ENCODE data around the gene ELMO1.
"Not testable (repeated sequence)": the region's sequence is repeated elsewhere in the genome, so short reads cannot be mapped to it uniquely, and the experiment has no call there.

Gene ELMO1

GRCh38 chr7:36994456-36995112, 454.1 kb downstream of the ELMO1 start:
- DNase-seq, result no peak

- DNase-seq, result no peak
Observed at GRCh38 chr7:36986948-36987724, 461.5 kb downstream of the ELMO1 start.

GRCh38 chr7:36986511-36986933, 462.1 kb downstream of the ELMO1 start:
- no peak for DNase-seq

GRCh38 chr7:36985866-36986400, 462.7 kb downstream of the ELMO1 start:
- DNase-seq, result no peak

GRCh38 chr7:36985316-36985715, 463.3 kb downstream of the ELMO1 start:
- DNase-seq, result no peak

- DNase-seq, result no peak
Observed at GRCh38 chr7:36984710-36985312, 463.9 kb downstream of the ELMO1 start.

GRCh38 chr7:36984041-36984521, 464.6 kb downstream of the ELMO1 start:
- DNase-seq, result no peak

GRCh38 chr7:36982766-36983165, 465.9 kb downstream of the ELMO1 start:
- DNase-seq, result no peak

- DNase-seq, result no peak
Observed at GRCh38 chr7:36979810-36980248, 468.8 kb downstream of the ELMO1 start.

- no peak for DNase-seq
Observed at GRCh38 chr7:36978461-36978860, 470.2 kb downstream of the ELMO1 start.

- no peak for DNase-seq
Observed at GRCh38 chr7:36977878-36978277, 470.8 kb downstream of the ELMO1 start.

- not testable (repeated sequence) for DNase-seq
Observed at GRCh38 chr7:36973534-36973933, 475.1 kb downstream of the ELMO1 start.

GRCh38 chr7:36972140-36972518, 476.5 kb downstream of the ELMO1 start:
- DNase-seq, result no peak

- DNase-seq, result no peak
Observed at GRCh38 chr7:36971515-36972139, 477.0 kb downstream of the ELMO1 start.

- no peak for DNase-seq
Observed at GRCh38 chr7:36970551-36971514, 477.8 kb downstream of the ELMO1 start.

GRCh38 chr7:36969376-36969775, 479.3 kb downstream of the ELMO1 start:
- DNase-seq, result no peak

- DNase-seq, result no peak
Observed at GRCh38 chr7:36967387-36967786, 481.3 kb downstream of the ELMO1 start.

- DNase-seq, result no peak
Observed at GRCh38 chr7:36966636-36967035, 482.0 kb downstream of the ELMO1 start.

GRCh38 chr7:36966039-36966438, 482.6 kb downstream of the ELMO1 start:
- DNase-seq, result no peak

GRCh38 chr7:36965625-36966024, 483.0 kb downstream of the ELMO1 start:
- no peak for DNase-seq

- no peak for DNase-seq
Observed at GRCh38 chr7:36964297-36964696, 484.4 kb downstream of the ELMO1 start.

- no peak for DNase-seq
Observed at GRCh38 chr7:36962367-36962766, 486.3 kb downstream of the ELMO1 start.

Data from 8988T (cell line).